Astrocyte of the spinal cord (primary cell): Measurements from ENCODE around the gene CHCHD4.
"Not testable (repeated sequence)": the region's sequence is repeated elsewhere in the genome, so short reads cannot be mapped to it uniquely, and the experiment has no call there.

Experiments used
- DNase-seq: peaks from one replicate; pipeline ENCODE4 v3.0.0; 2011; ENCODE audit warnings: low read depth, low spot score
- H3K4me3 ChIP-seq: 2 replicates; pipeline ENCODE4 v1.5.1; 2011; ENCODE audit warnings: low read depth, mild to moderate bottlenecking, low read length, moderate library complexity
- CTCF ChIP-seq: IDR thresholded peaks from 2 replicates; pipeline ENCODE4 v1.5.1; 2012; ENCODE audit warnings: low read depth, mild to moderate bottlenecking, low read length, inconsistent platforms
- in situ Hi-C: cut with HindIII; loops from 2 replicates; pipeline ENCODE4 v1.10.0; 2017; ENCODE audit warnings: low sequenced_read_pairs

The CHCHD4 gene

GRCh38 chr3:14096742-14097141 is 27.9 kb downstream of the CHCHD4 start:
- in situ Hi-C loops: no loop called here
- no peak for TF ChIP-seq CTCF
- H3K4me3 ChIP-seq: no peak overlapping the region
- no peak for DNase-seq

- DNase-seq: no peak
- no peak overlapping the region for H3K4me3 ChIP-seq
- no peak for TF ChIP-seq CTCF
- in situ Hi-C loops: no loop called here
Observed at GRCh38 chr3:14093831-14094230, 30.8 kb downstream of the CHCHD4 start.

- H3K4me3 ChIP-seq: no peak overlapping the region
- no peak for DNase-seq
- in situ Hi-C loops: no loop called here
Observed at GRCh38 chr3:14092464-14092863, 32.2 kb downstream of the CHCHD4 start.

GRCh38 chr3:14091959-14092358 is 32.7 kb downstream of the CHCHD4 start:
- H3K4me3 ChIP-seq, in situ Hi-C loops, DNase-seq: not testable (repeated sequence)

More at GRCh38 chr3:14092464-14092863, 32.2 kb downstream of the CHCHD4 start:
- TF ChIP-seq CTCF: no peak

GRCh38 chr3:14087461-14087860 is 37.2 kb downstream of the CHCHD4 start:
- DNase-seq, in situ Hi-C loops, H3K4me3 ChIP-seq: not testable (repeated sequence)

- no peak for TF ChIP-seq CTCF
- no peak for DNase-seq
- in situ Hi-C loops: no loop called here
- H3K4me3 ChIP-seq: no peak overlapping the region
Observed at GRCh38 chr3:14082108-14082657, 42.5 kb downstream of the CHCHD4 start.

- H3K4me3 ChIP-seq: no peak overlapping the region
- TF ChIP-seq CTCF: no peak
- DNase-seq: no peak
- in situ Hi-C loops: no loop called here
Observed at GRCh38 chr3:14077310-14077709, 47.4 kb downstream of the CHCHD4 start.

GRCh38 chr3:14075233-14075632 is 49.4 kb downstream of the CHCHD4 start:
- DNase-seq, in situ Hi-C loops, H3K4me3 ChIP-seq: not testable (repeated sequence)
